Activated T-cell treated with anti-CD3 and anti-CD28 coated beads, Interleukin-2, amount 50 U/mL, for 24 hours (primary cell): Measurements from ENCODE around the gene KCTD21.

Experiments used
- DNase-seq: peaks from one replicate; pipeline ENCODE4 v3.0.0-alpha.2; 2020
- H3K27ac Mint-ChIP-seq: 2 replicates; pipeline ENCODE4 v1.8.0; 2020; ENCODE audit warnings: mild to moderate bottlenecking, mixed read lengths
- H3K27me3 Mint-ChIP-seq: 2 replicates; pipeline ENCODE4 v1.8.0; 2020; ENCODE audit warnings: mixed read lengths
- H3K36me3 Mint-ChIP-seq: 2 replicates; pipeline ENCODE4 v1.8.0; 2020; ENCODE audit warnings: low read depth, mixed read lengths
- H3K4me1 Mint-ChIP-seq: 2 replicates; pipeline ENCODE4 v1.8.0; 2020; ENCODE audit warnings: low read depth, mixed read lengths
- H3K4me3 Mint-ChIP-seq: 2 replicates; pipeline ENCODE4 v1.8.0; 2020; ENCODE audit warnings: mild to moderate bottlenecking, moderate library complexity, mixed read lengths
- H3K9me3 Mint-ChIP-seq: 2 replicates; pipeline ENCODE4 v1.8.0; 2020; ENCODE audit warnings: mixed read lengths

The KCTD21 gene

DNA sequence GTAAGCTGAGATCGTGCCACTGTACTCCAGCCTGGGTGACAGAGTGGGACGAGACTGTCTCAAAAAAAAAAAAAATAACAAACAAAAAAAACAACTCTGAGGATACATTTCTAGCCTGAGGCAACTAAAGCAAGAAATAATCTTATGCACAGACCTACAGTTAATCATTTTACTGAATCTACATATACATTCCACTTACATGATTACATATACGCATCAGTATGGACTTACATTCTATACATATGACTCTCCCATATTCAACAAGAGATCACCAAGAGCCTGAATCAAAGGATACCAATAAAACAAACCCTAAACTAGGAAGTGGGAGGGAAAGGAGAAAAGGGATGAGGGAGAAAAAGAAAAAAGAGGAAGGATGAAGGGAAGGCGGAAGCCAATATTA lies 50.1 kb downstream of the KCTD21 start:
- DNase-seq = no peak
- Mint-ChIP-seq H3K9me3 (no peaks in the 10 kb centered on the region), H3K4me3 (peak overlapping the region; percentile 91), H3K27ac (peak overlapping the region; percentile 98), H3K27me3 (no peaks in the 10 kb centered on the region), H3K36me3 (peaks cover 77% of the 10 kb centered on the region), H3K4me1 (peaks cover 48% of the 10 kb centered on the region)

DNA sequence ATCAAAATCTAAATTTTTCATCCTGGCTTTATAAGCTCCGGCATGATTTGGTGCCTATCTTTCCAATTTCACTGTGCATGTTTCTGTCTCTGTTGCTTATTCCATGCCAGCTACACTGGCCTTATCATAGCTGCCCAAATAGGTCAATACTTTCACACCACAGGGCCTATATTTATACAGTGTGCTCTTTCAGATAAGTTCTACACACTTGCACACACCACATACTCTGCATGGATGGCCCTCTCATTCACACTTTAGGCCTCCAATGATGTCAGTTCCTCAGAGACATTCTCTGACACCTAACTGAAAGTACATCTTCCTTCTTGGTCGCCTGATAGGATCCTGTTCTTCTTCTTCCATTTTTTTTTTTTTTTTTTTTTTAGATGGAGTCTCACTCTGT lies 56.0 kb downstream of the KCTD21 start:
- H3K36me3 Mint-ChIP-seq = peaks cover 68% of the 10 kb centered on the region
- DNase-seq = no peak
- no peaks in the 10 kb centered on the region for H3K9me3 Mint-ChIP-seq
- H3K27ac Mint-ChIP-seq = no peak overlapping the region
- no peak overlapping the region for H3K4me3 Mint-ChIP-seq
- peaks cover 28% of the 10 kb centered on the region for H3K4me1 Mint-ChIP-seq
- no peaks in the 10 kb centered on the region for H3K27me3 Mint-ChIP-seq

DNA sequence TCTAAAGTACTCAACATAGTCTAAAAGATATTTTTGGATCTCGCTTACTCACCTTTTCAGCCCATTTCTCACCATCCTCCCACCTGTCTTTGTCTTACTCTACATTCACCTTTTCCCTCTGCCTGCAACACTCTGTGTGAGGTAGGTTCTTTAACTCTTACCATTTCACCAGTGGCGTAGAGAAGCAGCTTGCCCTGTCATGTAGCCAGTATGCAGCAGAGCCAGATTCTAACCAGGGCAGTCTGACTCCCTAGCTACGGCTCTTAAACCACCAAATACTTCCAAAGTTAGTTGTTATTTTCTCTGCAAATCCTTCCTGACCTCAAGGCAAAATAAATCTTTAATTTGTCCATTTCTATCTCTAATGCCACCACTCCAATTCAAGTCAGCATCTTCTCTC lies 56.5 kb downstream of the KCTD21 start:
- DNase-seq = no peak
- Mint-ChIP-seq H3K4me3 (no peak overlapping the region), H3K27ac (peak overlapping the region; percentile 41), H3K36me3 (peaks cover 67% of the 10 kb centered on the region), H3K27me3 (no peaks in the 10 kb centered on the region), H3K9me3 (no peaks in the 10 kb centered on the region), H3K4me1 (peaks cover 22% of the 10 kb centered on the region)

DNA sequence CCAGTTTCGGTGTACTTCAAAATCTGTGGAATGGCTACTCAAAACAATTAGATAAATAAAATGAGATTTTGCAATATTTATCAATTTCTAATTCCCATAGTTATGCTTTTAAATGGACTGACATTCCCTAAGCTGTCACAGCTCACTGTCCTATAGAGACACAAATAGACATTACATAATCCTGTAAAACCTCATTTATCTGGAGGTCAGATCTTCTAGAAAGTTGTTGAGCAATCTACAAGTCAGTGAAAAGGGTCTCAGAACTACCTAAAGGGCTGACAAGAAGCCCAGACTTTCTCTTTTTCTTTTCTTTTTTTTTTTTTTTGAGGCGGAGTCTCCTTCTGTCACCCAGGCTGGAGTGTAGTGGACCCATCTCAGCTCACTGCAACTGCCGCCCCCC lies 61.0 kb downstream of the KCTD21 start:
- peaks cover 13% of the 10 kb centered on the region for H3K4me1 Mint-ChIP-seq
- no peak for DNase-seq
- no peaks in the 10 kb centered on the region for H3K27me3 Mint-ChIP-seq
- H3K4me3 Mint-ChIP-seq = no peak overlapping the region
- no peaks in the 10 kb centered on the region for H3K9me3 Mint-ChIP-seq
- H3K27ac Mint-ChIP-seq = no peak overlapping the region
- peaks cover 50% of the 10 kb centered on the region for H3K36me3 Mint-ChIP-seq
